Measurements from ENCODE around the gene HOXC9.

The HOXC9 gene

GRCh38 chr12:54012631-54013409 lies 12.9 kb downstream of the HOXC9 start (continued):
- no peak for TF ChIP-seq HIC1 (tag by site-specific recombination; IDR thresholded peaks at IDR 0.05)
- TF ChIP-seq ZNF280D (tag by site-specific recombination; IDR thresholded peaks at IDR 0.05) = no peak
- no peak for TF ChIP-seq ZNF777 (tag by site-specific recombination; IDR thresholded peaks at IDR 0.05; ENCODE audit: borderline replicate concordance)
- TF ChIP-seq, protein P1, sequence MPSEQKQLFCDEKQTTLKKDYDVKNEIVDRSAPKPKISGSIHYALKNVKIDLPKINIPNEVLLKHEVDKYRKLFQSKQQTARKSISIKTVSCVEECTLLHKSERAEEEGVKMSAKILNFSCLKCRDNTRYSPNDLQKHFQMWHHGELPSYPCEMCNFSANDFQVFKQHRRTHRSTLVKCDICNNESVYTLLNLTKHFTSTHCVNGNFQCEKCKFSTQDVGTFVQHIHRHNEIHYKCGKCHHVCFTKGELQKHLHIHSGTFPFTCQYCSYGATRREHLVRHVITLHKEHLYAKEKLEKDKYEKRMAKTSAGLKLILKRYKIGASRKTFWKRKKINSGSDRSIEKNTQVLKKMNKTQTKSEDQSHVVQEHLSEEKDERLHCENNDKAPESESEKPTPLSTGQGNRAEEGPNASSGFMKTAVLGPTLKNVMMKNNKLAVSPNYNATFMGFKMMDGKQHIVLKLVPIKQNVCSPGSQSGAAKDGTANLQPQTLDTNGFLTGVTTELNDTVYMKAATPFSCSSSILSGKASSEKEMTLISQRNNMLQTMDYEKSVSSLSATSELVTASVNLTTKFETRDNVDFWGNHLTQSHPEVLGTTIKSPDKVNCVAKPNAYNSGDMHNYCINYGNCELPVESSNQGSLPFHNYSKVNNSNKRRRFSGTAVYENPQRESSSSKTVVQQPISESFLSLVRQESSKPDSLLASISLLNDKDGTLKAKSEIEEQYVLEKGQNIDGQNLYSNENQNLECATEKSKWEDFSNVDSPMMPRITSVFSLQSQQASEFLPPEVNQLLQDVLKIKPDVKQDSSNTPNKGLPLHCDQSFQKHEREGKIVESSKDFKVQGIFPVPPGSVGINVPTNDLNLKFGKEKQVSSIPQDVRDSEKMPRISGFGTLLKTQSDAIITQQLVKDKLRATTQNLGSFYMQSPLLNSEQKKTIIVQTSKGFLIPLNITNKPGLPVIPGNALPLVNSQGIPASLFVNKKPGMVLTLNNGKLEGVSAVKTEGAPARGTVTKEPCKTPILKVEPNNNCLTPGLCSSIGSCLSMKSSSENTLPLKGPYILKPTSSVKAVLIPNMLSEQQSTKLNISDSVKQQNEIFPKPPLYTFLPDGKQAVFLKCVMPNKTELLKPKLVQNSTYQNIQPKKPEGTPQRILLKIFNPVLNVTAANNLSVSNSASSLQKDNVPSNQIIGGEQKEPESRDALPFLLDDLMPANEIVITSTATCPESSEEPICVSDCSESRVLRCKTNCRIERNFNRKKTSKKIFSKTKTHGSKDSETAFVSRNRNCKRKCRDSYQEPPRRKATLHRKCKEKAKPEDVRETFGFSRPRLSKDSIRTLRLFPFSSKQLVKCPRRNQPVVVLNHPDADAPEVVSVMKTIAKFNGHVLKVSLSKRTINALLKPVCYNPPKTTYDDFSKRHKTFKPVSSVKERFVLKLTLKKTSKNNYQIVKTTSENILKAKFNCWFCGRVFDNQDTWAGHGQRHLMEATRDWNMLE (tag by site-specific recombination; conservative IDR thresholded peaks at IDR 0.05; ENCODE audit: low read depth) = no peak
- TF ChIP-seq IKZF3 (tag by site-specific recombination; IDR thresholded peaks at IDR 0.05) = peak; percentile 87
- no peak for TF ChIP-seq ZNF670 (tag by site-specific recombination; IDR thresholded peaks at IDR 0.05; ENCODE audit: low read depth)
- TF ChIP-seq ZNF394 (tag by site-specific recombination; IDR thresholded peaks at IDR 0.05; ENCODE audit: borderline replicate concordance) = 0 out of 2 replicates have a peak, but pooled peaks have one; percentile 19
- TF ChIP-seq BCL11B (tag by site-specific recombination; IDR thresholded peaks at IDR 0.05; ENCODE audit: low read depth) = no peak
- TF ChIP-seq CTCF (tag by site-specific recombination; IDR thresholded peaks at IDR 0.05) = peak; percentile 53
- no peak for TF ChIP-seq ZNF792 (tag by site-specific recombination; IDR thresholded peaks at IDR 0.05)
- no peak for TF ChIP-seq ZNF19 (tag by site-specific recombination; IDR thresholded peaks at IDR 0.05; ENCODE audit: low read depth)
- no peak for TF ChIP-seq HOXC10 (CRISPR knock-in tag; IDR thresholded peaks at IDR 0.05)
- TF ChIP-seq YY2 (tag by site-specific recombination; IDR thresholded peaks at IDR 0.05) = no peak
- TF ChIP-seq, protein P2, sequence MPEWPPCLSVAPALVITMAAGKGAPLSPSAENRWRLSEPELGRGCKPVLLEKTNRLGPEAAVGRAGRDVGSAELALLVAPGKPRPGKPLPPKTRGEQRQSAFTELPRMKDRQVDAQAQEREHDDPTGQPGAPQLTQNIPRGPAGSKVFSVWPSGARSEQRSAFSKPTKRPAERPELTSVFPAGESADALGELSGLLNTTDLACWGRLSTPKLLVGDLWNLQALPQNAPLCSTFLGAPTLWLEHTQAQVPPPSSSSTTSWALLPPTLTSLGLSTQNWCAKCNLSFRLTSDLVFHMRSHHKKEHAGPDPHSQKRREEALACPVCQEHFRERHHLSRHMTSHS (tag by site-specific recombination; IDR thresholded peaks at IDR 0.05) = no peak
- TF ChIP-seq, protein P3, sequence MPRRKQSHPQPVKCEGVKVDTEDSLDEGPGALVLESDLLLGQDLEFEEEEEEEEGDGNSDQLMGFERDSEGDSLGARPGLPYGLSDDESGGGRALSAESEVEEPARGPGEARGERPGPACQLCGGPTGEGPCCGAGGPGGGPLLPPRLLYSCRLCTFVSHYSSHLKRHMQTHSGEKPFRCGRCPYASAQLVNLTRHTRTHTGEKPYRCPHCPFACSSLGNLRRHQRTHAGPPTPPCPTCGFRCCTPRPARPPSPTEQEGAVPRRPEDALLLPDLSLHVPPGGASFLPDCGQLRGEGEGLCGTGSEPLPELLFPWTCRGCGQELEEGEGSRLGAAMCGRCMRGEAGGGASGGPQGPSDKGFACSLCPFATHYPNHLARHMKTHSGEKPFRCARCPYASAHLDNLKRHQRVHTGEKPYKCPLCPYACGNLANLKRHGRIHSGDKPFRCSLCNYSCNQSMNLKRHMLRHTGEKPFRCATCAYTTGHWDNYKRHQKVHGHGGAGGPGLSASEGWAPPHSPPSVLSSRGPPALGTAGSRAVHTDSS (tag by site-specific recombination; IDR thresholded peaks at IDR 0.05) = peak; percentile 45; the same call in 1 of the 2 replicates
- no peak for TF ChIP-seq BCL11A (tag by site-specific recombination; IDR thresholded peaks at IDR 0.05; ENCODE audit: low read depth)

Data from HEK293 (cell line).